Measurements from ENCODE around the gene RALGAPA2.
"Not testable (repeated sequence)": the region's sequence is repeated elsewhere in the genome, so short reads cannot be mapped to it uniquely, and the experiment has no call there.

The RALGAPA2 gene

DNA sequence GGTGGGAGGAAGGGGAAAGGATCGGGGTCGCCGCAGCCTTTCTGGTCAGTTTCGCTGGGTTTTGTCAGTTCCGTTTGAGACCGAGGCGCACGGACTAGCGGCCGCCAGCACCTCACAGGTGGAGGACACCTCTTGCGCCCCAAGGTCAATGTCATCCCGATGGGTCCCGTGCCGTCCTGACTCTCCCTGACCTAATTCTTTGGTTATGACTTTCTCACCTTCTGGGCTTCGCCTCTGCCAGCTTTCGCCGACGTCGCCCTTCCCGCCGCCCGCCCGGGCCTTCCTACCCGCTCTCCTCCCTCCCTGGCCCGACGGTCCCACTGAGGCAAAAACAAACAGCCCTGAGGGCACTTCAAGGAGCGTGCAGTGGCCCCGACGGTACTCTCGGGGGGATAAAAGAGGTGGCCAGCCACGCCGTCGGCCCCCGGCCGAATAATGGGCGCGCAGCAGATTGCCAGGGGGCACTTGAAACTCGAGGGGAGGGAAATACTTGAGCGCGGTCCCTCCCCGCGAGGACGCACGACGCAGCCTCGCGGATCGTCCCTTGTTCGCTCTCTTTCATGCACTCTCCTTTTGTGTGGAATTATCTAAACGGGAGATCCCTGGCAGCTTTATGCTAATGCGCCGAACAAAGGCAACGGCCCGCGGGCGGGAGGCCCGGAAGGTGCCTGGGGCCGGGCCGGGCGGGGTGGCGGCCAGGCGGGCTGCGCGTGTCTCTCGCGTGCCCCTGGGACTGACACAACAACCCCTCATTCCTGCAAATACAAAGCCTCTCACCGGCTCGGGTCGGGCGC, 348.4 kb downstream of the RALGAPA2 start:
- peak; percentile 88 to 95 for DNase-seq

DNA sequence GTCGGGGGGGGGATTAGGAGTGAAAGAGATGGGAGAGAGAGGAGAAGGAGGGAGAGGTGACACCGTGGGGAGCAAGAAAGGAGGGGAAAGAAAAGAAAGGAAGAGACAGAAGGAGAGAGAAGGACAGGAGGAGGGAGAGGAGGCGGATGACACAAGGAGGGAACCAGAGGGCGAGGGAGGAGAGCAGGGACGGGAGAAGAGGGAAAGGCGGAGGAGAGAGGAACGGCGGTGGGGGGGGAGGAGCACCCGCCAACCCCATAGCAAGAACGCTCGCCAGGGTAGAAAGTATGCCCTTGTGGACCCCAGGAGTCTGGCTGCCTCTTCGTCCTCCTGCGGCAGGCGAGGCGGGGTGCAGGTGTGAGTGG, 349.0 kb downstream of the RALGAPA2 start:
- DNase-seq: peak; percentile 61 to 71

DNA sequence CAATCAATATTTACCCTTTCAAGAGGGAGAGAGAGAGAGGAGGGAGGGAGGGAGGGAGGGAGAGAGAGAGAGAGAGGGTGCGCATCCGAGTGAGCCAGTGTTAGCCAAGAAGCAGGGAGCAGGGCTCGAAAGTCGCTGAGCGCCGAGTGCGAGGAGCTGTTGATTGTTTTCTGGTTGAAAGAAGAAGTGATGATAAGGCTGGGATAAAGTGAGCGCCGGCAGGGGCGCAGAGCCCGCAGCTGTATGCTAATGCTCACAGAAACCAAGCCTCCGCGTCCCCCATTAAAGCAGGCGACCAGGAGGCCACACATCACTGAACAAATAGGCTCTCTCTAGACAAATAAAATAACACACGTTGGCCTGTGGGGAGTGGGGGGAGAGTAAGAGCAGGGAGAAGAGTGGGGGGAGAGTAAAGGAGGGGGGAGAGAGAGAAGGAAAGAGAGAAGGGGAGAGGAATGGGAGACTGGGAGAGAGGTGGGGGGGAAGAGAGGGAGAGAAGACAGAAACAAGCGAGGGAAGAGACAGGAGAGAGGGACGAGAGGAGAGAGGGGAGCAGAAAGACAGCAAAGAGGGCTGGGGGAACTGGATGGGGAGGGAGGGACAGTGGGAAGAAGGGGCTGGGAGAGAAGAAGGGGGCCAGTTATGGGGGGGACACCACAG, 349.5 kb downstream of the RALGAPA2 start:
- DNase-seq: peak; percentile 93 to 98

DNA sequence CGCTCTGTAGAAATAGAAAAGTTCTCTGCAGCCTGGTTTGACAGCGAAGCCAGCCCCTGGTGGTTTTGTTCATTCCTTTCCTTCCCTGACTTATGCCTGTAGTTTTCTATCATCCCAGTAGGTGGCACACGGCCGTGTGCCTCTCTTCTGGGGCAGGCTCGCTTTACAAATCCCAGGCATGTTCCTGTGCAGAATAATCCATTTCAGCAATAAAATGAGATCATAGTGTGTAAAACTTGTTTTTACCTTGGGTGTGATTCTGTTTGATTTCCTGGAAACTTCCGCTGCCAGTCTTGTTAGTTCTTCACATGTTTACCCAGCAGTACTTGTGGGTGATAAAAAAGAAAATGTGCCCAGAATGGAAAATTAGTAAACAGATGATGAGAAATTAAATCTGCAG, 352.0 kb downstream of the RALGAPA2 start:
- peak; percentile 63 to 84 for DNase-seq

DNA sequence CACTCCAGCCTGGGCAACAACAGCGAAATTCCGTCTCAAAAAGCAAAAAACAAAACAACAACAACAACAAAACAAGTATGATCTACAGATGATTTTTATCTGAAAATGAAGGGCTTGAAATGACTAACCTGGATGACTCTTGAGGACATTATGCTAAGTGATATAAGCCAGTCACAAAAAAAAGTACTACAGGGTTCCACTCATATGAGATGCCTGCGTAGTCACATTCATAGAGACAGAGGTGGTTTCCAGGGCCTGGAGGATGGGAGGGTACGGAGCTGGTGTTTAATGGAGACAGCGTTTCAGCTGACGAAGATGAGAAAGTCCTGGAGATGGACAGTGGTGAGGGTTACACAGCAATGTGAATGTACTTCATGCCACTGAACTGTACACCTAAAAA, 352.8 kb downstream of the RALGAPA2 start:
- DNase-seq: no peak

DNA sequence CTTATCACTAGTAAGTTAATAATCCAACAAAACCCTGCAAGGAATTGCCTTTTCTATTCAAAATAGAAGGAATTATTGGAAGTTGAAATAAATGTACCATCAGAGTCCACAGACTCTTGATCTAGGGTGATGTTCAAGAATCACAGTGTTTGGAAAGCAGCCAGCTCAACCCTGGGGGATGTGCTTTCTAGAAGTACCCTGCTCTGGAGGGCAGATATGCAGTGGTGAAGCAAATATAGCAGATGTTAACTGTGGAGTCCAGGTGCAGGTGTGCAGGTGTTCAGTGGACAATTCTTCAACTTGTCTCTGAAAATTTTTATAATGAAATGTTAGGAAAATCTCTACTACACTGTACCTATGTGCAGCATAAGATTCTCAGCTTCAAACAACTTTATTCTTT, 353.6 kb downstream of the RALGAPA2 start:
- peak; percentile 23 to 73 for DNase-seq

DNA sequence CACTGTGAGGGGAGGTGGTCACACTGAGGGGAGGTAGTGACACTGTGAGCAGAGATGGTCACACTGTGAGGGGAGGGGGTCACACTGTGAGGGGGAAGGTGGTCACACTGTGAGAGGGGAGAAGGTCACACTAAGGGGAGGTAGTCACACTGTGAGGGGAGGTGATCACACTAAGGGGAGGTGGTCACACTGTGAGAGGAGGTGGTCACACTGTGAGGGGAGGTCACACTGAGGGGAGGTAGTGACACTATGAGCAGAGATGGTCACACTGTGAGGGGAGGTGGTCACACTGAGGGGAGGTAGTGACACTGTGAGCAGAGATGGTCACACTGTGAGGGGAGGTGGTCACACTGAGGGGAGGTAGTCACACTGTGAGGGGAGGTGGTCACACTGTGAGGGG, 356.9 kb downstream of the RALGAPA2 start:
- not testable (repeated sequence) for DNase-seq

DNA sequence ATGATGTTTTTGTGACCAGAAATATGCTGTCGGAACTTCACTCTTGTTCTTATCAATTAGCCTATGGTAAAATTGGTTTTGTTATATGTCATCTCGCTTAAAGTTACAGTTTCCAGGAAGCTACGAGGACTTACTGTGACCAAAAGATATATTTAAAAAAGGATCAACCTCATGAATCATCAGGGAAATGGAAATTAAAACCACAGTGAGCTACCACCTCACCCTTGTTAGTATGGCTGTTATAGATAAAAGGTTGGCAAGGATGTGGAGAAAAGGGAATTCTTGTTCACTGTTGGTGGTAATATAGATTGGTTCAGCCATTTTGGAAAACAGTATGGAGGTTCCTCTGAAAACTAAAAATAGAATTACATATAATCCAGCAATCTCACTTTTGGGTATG, 358.9 kb downstream of the RALGAPA2 start:
- DNase-seq: no peak

DNA sequence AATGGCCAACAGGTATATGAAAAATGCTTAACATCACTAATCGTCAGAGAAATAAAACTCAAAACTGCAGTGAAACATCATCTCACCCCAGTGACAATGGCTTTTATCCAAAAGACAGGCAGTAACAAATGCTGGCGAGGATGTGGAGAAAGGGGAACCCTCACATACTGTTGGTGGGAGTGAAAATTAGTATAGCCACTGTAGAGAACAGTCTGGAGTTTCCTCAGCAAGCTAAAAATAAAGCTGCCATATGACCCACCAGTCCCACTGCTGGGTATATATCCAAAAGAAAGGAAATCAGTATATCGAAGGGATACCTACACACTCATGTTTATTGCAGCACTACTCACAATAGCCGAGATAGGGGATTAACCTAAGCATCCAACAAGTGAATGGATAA, 368.0 kb downstream of the RALGAPA2 start:
- DNase-seq: no peak

DNA sequence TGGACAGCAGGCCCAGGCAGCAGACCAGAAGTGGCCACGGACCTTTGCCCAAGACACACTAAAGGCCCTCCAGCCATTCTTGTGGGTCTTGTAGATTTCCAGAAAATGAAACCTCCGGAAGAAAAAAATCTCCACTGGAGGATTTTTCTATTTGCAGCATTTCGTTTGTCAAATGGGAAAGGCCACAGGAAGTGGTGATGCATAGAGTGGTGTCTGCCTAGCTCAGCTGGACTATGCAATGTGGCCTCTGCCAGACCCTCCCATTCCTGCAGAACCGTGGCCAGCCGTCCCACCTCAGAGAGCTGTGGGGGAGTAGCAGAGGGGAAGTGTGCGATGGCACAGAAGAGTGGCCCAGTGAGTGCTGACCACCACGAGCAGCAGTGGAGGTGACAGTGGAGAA, 368.5 kb downstream of the RALGAPA2 start:
- no peak for DNase-seq

Measured in NCI-H2081 (cell line).